Embryonic facial prominence (tissue), 1 donor: ENCODE data around the gene OR8J1.
"Not testable (repeated sequence)": the region's sequence is repeated elsewhere in the genome, so short reads cannot be mapped to it uniquely, and the experiment has no call there.

Experiments used
- DNase-seq: peaks from one replicate; pipeline ENCODE4 v3.0.0-alpha.2; 2016; ENCODE audit errors: extremely low spot score

Gene OR8J1, protein sequence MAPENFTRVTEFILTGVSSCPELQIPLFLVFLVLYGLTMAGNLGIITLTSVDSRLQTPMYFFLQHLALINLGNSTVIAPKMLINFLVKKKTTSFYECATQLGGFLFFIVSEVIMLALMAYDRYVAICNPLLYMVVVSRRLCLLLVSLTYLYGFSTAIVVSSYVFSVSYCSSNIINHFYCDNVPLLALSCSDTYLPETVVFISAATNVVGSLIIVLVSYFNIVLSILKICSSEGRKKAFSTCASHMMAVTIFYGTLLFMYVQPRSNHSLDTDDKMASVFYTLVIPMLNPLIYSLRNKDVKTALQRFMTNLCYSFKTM

DNA sequence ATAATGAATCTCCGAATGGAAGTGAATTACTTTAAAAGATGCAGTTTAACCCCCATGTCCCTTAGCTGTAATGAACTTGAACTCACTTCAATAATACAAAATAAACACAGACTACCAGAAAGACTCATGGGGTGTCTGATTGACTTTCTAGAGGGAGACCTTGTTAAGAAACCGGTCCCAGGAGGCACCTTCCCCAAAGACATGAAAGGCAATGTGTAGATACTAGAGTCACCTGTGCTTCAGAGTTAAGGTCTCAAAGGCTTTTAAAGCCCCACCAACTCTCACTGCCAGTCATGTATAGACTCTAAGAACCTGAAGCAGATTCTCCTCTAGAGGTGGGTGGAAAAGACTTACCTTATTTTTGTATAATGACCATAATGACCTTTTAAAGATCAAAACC lies at the start of gene OR8J1:
TSS of gene OR8J1 (plus strand) at position 301 of the 400 bp plus-strand sequence. CDS start 5,956 bp downstream, outside the sequence.
- no peak for DNase-seq

DNA sequence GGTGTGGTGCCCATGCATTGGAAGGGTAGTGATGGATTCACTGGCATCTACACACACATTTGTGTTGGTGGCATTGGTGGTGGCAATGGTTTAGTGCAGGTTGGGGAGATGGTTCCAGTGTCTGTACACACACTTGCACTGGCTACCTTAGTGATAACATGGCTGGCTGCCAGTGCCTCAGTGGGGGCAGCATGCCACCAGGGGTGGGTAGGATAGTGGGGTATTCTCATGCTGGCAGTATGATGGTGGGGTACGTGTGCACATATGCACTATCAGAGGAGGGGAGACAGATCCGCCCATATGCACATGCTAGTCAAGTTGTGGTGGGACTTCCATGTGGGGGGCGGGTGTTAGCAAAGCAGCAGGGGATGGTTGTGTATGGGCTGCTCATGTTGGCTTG lies 46.3 kb upstream of the OR8J1 start:
- DNase-seq = no peak

DNA sequence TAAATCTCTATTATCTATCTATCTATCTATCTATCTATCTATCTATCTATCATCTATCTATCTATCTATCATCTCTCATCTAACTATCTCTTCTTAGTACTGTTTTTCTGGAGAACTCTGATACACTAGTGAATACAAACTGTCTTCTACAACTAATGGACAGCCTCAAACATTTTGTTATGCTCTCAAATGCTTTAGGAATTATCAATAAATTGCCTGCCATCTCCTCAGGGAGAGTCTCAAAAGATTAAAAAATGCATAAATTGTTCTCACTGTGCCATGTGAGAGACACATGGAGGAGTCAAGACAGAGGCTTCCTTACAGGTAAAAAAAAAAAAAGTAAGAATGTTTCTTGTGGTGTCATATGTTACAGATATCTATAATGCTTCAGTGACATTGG lies 39.2 kb upstream of the OR8J1 start, which contains the start of gene OR8K3:
TSS of gene OR8K3 (plus strand) at position 301 of the 400 bp plus-strand sequence. CDS start 3,163 bp downstream, outside the sequence.
- DNase-seq = no peak

DNA sequence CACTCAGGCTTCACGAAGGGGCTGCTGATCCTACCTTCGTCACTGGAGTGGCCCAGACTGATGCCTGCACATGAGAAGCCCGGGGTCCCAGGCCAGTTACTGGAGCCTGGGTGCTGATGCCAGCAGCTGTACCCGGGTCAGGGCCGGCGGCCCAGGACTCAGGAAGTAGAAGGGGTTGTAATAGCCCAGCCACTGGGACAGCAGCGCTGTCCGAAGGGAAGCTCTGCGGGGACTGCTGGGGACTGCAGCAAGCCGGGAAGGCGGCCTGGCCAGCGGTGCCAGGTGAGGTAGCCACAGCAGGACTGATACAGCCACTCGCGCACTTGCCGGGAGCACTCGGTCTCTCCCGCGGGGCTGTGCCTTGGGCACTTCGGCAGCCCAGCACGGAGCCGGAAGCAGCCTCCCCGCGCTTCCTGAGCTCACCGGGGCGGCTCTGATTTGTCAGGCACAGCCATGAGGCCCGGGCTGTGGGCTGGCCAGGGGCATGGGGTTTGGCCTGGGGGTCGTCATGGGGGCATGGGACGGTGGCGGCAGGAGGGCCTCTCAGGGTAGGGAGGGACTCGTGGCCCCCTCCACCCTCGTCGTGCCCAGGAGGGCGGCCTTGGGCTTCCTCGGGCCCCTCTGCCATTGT lies 22.1 kb upstream of the OR8J1 start:
- no peak for DNase-seq

DNA sequence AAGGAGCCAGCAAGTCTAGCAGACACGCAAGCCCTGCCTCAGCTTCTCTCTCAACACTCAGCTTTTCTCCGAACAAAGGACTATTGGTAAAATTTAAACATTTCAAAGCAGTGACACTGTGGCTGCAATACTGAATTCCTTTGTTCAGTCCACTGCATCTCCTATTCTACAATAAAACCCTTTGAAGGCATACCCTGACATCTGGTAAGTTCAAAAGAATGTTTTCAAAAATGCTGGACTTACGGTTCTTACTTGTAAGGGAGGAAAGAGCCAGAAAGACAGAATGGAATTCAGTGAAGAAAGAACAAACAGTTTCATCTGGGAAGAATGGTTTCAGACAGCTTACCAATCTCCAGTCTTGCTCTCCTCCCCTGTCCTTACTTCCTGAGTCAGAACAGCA lies 20.9 kb upstream of the OR8J1 start:
- DNase-seq = no peak

DNA sequence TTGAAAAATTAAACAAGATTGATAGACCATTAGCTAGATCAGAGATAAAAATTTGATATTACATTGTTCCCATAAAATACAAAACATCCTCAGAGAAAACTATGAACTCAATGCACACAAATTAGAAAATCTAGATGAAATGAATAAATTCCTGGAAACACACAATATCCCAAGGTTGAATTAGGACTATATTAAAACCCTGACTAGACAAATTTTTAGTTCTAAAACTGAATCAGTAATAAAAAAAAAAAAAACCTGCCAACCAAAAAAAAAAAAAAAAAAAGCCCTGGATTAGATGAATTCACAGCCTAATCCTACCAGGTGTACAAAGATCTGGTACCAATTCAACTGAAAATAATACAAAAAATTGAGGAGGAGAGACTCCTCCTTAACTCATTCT lies 13.8 kb upstream of the OR8J1 start:
- DNase-seq = no peak

DNA sequence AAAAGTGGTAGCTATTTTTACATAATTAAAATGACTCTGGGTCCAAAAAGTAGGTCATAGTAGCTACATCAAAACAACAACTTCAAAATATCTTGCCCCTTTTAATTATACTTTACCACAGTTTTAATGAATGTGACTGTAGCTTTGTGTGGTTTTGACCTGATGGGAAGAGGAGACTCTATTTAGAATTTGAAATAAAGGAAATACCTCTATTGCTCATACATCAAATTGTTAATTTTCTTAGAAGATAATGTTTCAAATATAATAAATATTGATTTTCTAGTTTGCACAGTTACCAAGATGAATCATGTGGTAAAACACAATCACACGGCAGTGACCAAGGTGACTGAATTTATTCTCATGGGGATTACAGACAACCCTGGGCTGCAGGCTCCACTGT lies 8.4 kb upstream of the OR8J1 start, which contains the start of gene OR8K1:
TSS of gene OR8K1 (plus strand) at position 301 of the 400 bp plus-strand sequence. CDS start at position 301, 0 bp downstream.
- DNase-seq = no peak

DNA sequence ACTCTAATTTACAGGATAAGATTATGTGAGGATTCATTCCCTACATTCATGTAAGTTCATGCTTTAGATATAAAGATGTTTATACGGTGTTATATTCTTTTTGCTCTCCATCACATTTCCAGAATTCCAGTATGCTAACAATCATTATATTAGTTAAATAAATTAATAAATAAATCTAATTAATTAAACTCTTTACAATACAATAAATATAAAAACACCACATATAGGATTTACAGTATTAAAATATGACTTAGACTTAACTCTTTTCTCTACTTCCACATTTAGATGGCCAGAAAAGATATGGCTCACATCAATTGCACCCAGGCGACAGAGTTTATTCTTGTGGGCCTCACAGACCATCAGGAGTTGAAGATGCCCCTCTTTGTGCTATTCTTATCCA lies 21.2 kb downstream of the OR8J1 start, which contains the start of gene OR8U1:
TSS of gene OR8U1 (plus strand) at position 301 of the 400 bp plus-strand sequence. CDS start at position 301, 0 bp downstream.
- DNase-seq = no peak

DNA sequence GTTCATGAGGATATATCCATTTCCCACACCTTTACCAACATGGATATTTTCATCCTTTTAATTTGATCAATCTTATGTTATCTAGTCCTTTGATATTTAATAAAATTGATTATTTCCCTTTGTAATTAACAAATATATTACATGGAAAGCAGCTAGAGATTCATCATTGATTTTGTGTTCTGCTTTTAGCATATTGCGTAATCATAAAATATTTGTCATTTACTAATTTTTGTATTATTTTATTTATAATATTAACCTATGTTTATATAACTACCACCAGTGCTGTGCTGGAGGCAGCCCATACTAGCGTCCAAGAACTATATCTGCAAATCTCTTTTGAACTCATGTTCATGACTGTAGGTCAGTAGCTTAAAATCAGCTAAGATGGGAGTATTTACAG lies 26.0 kb downstream of the OR8J1 start:
- no peak for DNase-seq

DNA sequence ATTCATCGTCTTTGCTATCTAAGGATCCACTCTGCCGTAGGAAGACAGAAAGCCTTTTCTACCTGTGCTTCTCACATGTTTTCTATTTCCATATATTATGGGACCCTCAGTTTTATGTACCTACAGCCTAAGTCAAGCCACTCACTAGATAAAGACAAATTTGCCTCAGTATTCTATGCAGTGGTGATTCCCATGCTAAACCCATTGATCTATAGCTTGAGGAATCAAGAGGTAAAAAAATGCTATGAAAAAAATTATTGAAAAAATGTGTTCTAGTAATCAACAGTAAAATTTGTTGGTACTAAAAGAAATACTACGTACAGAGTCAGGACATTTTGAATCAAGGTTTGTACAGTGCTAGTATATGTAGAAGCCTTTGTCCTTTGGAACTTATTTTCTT lies 40.3 kb downstream of the OR8J1 start:
- no peak for DNase-seq

DNA sequence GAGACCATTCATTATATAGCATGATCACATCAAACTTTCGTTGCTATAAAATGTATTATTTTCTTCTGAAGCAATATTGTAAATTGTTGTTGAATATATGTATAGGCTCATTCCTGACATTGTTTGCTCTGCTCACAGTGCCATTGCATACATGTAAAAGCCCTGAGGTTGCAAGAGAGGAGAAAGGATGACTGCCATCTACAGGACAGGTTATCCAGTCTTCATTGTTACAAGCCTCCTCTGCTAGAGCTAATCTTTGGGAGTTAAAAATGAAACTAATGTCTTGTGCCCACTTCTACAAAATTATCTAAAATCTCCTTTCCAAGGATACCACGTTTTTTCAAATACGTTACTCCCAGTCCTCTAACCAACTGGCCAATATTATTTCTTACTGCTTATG lies 42.0 kb downstream of the OR8J1 start:
- DNase-seq = no peak

DNA sequence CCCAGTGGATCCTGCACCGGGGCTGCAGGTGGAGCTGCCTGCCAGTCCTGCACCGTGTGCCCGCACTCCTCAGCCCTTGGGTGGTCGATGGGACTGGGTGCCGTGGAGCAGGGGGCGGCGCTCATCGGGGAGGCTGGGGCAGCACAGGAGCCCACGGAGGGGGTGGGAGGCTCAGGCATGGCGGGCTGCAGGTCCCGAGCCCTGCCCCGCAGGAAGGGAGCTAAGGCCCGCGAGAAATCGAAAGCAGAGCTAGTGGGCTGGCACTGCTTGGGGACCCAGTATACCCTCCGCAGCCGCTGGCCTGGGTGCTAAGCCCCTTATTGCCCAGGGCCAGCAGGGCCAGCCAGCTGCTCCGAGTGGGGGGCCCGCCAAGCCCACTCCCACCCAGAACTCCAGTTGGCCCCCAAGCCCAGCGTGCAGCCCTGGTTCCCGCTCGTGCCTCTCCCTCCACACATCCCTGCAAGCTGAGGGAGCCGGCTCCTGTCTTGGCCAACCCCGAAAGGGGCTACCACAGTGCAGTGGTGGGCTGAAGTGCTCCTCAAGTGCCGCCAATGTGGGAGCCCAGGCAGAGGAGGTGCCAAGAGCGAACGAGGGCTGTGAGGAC lies 47.9 kb downstream of the OR8J1 start:
- DNase-seq = not testable (repeated sequence)

DNA sequence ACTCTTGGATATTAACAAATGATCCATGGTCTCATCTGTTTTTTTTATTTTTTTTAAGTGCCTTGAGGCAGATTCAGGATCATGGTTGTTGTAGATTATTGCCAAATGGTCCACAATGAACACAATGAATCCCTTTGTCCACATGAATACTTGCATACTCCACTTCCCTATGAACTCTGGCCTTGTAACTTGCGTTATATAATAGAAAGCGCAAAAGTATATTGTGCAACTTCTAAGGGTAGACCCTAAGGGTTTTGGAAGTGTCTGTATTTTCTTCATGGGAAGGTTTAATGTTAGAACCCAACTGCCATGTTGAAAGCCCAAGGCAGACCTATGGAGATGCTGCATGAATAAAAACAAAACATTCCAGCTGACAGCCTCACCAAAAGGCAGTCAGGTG lies 50.3 kb downstream of the OR8J1 start:
- no peak for DNase-seq

DNA sequence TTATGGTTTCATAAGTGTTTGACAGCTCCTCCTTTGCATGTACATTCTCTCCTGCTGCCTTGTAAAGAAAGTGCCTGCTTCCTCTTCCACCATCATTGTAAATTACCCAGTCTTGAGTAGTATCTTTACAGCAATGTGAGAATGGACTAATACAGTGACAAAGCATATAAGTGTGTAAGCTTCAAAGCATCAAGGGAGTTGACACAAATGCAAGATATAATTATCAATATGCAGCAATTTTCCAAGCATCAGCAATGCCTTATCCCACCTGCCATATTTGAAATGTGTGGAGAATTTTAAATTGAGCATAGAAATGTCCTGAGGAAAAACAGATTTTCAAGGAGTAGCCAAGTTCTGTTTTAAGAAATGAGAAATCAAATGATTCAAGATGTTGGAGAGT lies 56.7 kb downstream of the OR8J1 start:
- DNase-seq = no peak
